HG02623 (cell line): ENCODE data around the gene SH3BP4.

ENCODE experiments used
- ATAC-seq: cut with Tn5 transposase; IDR thresholded peaks from one replicate; pipeline ENCODE4 v1.9.1; 2021; ENCODE audit warnings: moderate library complexity; ENCODE audit not compliant: unreplicated experiment

The SH3BP4 gene

GRCh38 chr2:234982096-234982834 lies 30.4 kb downstream of the SH3BP4 start:
- ATAC-seq: no peak

- no peak for ATAC-seq
Measured at GRCh38 chr2:234983011-234983726, 31.4 kb downstream of the SH3BP4 start.

DNA sequence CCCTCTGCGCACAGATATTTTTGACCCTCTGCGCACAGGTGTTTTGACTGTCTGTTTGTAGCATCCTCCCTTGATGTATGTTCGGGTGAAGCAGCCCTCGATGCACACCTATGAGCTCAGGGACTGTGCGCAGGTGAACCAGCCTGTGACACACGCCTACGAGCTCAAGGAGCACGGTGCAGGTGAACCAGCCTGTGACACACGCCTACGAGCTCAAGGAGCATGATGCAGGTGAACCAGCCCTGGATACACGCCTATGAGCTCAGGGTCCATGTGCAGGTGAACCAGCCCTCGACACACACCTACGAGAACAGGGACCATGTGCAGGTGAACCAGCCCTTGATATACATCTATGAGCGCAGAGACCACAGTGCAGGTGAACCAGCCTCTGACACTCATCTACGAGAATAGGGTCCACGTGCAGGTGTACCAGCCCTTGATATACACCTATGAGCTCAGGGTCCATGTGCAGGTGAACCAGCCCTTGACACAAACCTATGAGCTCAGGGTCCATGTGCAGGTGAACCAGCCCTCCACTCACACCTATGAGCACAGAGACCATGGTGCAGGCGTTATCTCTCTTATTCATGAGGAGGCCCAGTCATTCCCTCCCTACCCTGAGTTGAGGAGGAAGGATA lies 33.9 kb downstream of the SH3BP4 start:
- no peak for ATAC-seq

- no peak for ATAC-seq
Measured at GRCh38 chr2:234986390-234986789, 34.6 kb downstream of the SH3BP4 start.

GRCh38 chr2:234986876-234987720 lies 35.3 kb downstream of the SH3BP4 start:
- no peak for ATAC-seq

- ATAC-seq: no peak
Measured at GRCh38 chr2:234987754-234988153, 35.9 kb downstream of the SH3BP4 start.

DNA sequence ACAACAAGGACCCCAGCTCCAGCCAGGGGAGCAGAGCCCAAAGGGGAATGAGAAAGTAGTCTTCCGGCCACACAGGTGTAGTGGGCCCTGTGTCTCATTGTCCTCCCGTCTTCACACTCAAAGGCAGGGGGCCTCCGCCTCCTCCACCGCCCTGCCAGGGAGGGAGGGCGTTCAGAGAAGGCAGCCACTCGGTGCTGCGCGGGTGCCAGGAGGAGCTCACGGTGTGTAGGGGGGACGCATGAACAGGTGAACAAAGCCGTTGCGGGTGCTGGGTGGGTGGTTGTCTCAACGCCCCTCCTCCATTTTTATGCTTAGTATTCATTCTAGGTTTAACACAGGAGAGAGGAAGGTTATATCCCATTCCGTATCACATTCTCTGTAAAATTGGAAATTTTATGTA lies 36.7 kb downstream of the SH3BP4 start:
- no peak for ATAC-seq

- ATAC-seq: no peak
Measured at GRCh38 chr2:234989183-234989701, 37.4 kb downstream of the SH3BP4 start.

GRCh38 chr2:234990300-234990699 lies 38.5 kb downstream of the SH3BP4 start:
- no peak for ATAC-seq

DNA sequence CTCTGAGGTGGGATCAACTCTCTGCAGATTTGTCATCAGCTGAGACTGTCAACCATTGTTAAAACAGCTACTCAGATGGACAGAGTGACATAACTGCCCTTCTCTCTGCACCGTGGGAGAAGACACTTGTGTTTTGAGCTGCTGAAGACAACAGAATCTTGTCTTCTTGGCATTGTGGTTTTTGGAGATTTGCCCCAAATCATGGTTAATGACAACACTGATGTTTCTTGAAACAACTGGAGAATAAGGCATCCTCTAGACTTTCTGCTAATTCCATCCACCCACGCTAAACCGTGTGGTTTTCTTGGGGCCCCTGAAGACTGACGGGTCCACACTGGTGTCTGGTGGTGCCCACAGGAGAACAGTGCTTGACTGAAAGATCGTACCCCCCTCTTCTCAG lies 39.5 kb downstream of the SH3BP4 start:
- no peak for ATAC-seq

DNA sequence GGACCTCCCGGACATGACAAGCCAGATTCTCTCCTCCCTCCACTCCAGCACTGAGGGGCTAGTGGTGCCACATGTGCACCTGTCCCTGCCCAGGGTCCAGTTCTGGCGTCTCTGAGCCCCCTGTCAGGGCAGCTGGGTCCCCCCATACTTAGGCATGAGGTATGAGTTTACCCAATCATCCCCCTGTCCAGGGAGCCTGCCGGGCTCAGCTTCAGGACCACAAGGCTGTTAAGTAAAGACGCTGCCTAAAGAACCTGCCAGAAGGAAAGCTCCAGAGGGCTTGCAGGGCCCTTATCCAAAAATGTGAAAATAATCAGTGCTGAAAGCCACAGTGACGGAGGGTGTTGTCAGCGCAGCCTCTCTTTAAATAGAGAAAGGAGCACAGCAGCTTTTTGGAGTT lies 40.0 kb downstream of the SH3BP4 start:
- no peak for ATAC-seq

GRCh38 chr2:234992196-234992595 lies 40.4 kb downstream of the SH3BP4 start:
- ATAC-seq: no peak

DNA sequence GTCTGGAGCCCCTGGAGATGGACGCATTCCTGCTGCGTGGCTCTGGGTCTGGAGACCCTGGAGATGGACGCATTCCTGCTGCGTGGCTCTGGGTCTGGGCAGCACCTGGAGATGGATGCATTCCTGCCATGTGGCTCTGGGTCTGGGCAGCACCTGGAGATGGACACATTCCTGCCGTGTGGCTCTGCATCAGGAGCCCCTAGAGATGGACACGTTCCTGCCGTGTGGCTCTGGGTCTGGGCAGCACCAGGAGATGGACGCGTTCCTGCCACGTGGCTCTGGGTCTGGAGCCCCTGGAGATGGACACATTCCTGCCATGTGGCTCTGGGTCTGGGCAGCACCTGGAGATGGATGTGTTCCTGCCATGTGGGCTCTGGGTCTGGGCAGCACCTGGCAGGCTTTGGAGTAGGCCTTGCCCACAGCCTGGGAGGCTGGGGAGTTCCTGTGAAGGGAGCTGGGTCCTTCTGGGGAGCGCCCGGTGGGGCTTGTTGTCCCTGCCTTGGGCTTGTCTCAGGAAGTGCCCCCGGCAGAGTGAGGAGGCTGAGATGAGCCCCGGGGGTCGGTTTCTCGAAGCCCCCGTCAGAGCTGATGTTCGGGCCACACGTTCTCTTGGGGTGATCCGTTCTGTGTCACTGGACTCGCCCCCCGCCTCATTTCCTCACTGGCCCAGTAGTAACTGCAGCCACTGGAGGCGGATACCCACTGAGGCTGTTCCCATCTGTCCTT lies 41.0 kb downstream of the SH3BP4 start:
- ATAC-seq: no peak

- ATAC-seq: no peak
Measured at GRCh38 chr2:234993541-234993981, 41.7 kb downstream of the SH3BP4 start.

DNA sequence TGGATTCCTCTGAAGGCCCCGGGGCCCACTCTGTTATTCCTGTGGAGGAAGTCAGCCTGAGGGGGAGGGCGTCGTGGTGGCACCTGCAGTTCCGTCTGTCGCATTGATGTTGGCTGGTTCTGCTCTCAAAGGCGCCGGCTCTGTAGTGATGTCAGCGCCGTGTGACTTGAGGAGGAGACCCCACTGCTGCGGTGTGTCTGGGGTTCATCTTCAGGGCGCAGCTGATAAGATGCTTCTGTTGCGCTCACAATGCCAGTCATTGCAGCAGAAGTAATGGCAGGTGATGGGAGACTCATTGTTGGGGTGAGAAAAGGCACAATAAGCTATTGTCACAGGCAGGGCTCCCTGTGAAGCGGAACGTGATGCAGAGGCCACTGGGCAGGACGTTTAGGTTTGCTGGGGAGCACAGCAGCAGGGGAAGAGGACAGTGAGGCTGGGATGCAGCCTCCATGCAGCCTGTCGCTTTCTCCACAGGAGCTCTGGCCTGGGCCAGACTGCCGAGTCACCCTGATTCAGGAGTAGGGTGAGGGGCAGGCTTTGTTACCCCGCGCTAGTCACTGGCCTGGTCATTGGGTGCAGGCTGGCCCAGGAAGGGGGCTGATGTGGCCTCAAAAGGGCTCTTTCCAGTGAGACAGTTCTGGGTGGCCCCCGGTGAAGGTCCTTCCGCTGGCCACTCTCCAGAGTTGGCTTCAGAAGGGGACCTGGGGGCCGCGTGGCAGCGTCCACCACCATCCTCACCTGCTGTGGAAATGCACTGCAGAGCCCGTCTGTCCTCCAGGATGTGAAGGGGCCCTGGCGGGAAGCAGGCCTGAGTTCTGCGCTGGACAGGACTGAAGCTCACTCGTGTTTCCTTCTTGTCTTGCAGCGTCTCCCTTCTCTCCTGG lies 42.9 kb downstream of the SH3BP4 start:
- ATAC-seq: no peak

GRCh38 chr2:234995332-234996068 lies 43.7 kb downstream of the SH3BP4 start:
- no peak for ATAC-seq

DNA sequence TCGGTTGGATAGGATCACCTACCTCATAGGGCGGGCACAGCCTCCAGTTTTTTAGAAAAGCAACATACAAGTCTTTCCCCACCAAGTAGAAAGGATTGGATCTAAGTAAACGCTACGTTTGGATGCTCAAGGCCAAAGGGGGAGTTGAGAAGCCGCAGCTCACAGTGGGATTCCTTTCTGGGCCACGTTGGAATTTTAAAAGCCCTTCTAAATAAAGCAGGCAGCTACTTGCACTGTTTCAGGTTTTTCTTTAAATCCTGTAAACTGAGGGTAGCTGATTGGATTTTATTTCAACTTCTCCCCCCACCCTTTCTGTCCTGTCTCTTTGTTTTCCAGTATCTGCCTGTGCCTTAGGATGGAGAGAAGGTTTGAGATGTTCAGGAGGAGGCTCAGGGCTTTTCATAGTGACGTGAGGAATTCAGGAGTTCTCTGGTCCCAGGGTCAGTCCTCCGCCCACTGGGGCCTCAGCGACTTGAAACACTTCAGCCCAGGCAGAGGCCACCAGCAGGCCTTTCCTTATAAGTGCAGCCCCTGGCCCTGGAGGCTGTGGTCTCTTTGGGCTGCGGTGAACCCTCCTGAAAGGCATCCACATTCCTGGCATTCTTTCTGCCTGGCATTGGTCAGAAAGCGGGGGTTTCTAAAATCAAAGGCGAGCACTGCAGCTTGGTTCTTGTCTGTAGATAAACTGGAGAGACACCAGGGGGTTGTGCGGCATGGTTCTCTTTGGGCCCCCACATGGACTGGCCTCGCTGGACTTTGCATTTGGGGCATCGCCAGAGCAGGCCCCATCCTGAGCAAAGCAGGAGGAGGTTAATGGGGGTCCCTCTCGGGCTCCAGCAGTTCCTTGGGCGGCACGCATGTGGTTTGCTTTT lies 44.5 kb downstream of the SH3BP4 start:
- no peak for ATAC-seq

GRCh38 chr2:234996941-234997270 lies 45.1 kb downstream of the SH3BP4 start:
- ATAC-seq: no peak
